GM12878 (cell line): Measurements from ENCODE around the gene OSBPL2. TPM values are rescaled to one million over a fixed set of nuclear protein-coding genes. Genes with fewer than 3 reads are reported as not detected.

ENCODE experiments used
- ATAC-seq: fragments of 200-7000 bp; cut with Tn5 transposase; 3 replicates; pipeline ENCODE4 v1.9.1; 2020; ENCODE audit warnings: mild to moderate bottlenecking, moderate library complexity
- BruUV-seq: library from RNA; stranded (reverse); fragments of 400-500 nt; replicated peaks from 2 replicates; lab custom pipeline; 2021; lab: Mats Ljungman, UMichigan
- CTCF ChIA-PET: fragments of 300-600 bp; sonication (Branson Sonifier 250); formaldehyde crosslinking; extraction: SDS; loops from one replicate; lab custom pipeline; 2021; ENCODE audit warnings: inconsistent platforms; lab: Yijun Ruan, JAX
- POLR2A ChIA-PET: fragments of 350-600 bp; formaldehyde crosslinking; extraction: SDS; loops from one replicate; lab custom pipeline; 2021; ENCODE audit warnings: inconsistent platforms; lab: Charles Lee
- RAD21 ChIA-PET: fragments of 300-600 bp; sonication (Branson Sonifier 250); formaldehyde crosslinking; loops from one replicate; lab custom pipeline; 2023; ENCODE audit warnings: antibody characterized with exemption; ENCODE audit not compliant: unreplicated experiment; lab: Charles Lee
- SMC1A ChIA-PET: fragments of 300-600 bp; sonication (Branson Sonifier 250); formaldehyde crosslinking; loops from one replicate; lab custom pipeline; 2023; ENCODE audit not compliant: unreplicated experiment, uncharacterized antibody; lab: Charles Lee
- DNase-seq: peaks from one replicate; pipeline ENCODE4 v3.0.0-alpha.2; 2011; ENCODE audit warnings: low read depth, low spot score
- FAIRE-seq: peaks from 3 replicates; lab custom pipeline; 2011; peaks lifted over from hg19 to GRCh38; lab: Jason Lieb, UNC
- H2AFZ ChIP-seq: 2 replicates; pipeline ENCODE4 v1.6.0; 2011; ENCODE audit warnings: low read depth, low read length, control low read depth; ENCODE audit not compliant: control insufficient read depth
- H3K27ac ChIP-seq: 2 replicates; pipeline ENCODE4 v1.5.1; 2011; ENCODE audit warnings: control low read depth; ENCODE audit not compliant: control insufficient read depth, insufficient read depth
- H3K27me3 ChIP-seq, 2 experiments: replicated peaks in 1 of 2; 2 replicates each; pipeline versions ENCODE4 v1.6.0 to v1.6.1; 2011; ENCODE audit warnings: low read length in 1 of 2; ENCODE audit not compliant: control insufficient read depth in 2 of 2, insufficient read depth in 2 of 2
- H3K36me3 ChIP-seq, 2 experiments: 2 replicates each; pipeline ENCODE4 v1.5.1; 2011; ENCODE audit warnings: low read length in 1 of 2; ENCODE audit not compliant: control insufficient read depth in 2 of 2, insufficient read depth in 2 of 2
- H3K4me1 ChIP-seq: 2 replicates; pipeline ENCODE4 v1.6.1; 2011; ENCODE audit warnings: mild to moderate bottlenecking, low read length, moderate library complexity, mixed read lengths; ENCODE audit not compliant: control insufficient read depth, insufficient read depth
- H3K4me2 ChIP-seq: 2 replicates; pipeline ENCODE4 v1.6.0; 2011; ENCODE audit warnings: control low read depth; ENCODE audit not compliant: control insufficient read depth, insufficient read depth
- H3K4me3 ChIP-seq: fragments of 200-600 bp; sonication (generic); 2 replicates; pipeline ENCODE4 v1.5.1; 2016
- H3K79me2 ChIP-seq: 2 replicates; pipeline ENCODE4 v1.6.0; 2011; ENCODE audit warnings: low read length; ENCODE audit not compliant: control insufficient read depth, insufficient read depth
- H3K9ac ChIP-seq: 2 replicates; pipeline ENCODE4 v1.8.0; 2011; ENCODE audit warnings: low read length, control low read depth, mixed read lengths; ENCODE audit not compliant: control insufficient read depth, insufficient read depth
- H3K9me3 ChIP-seq: replicated peaks from 3 replicates; pipeline ENCODE4 v1.5.1; 2011; ENCODE audit warnings: mild to moderate bottlenecking, low read length; ENCODE audit not compliant: control insufficient read depth, insufficient read depth
- H4K20me1 ChIP-seq: 2 replicates; pipeline ENCODE4 v1.6.0; 2011; ENCODE audit not compliant: control insufficient read depth, insufficient read depth
- BCLAF1 ChIP-seq: fragments of 450-650 bp; IDR thresholded peaks from 2 replicates; pipeline ENCODE4 v1.6.1; 2017; ENCODE audit warnings: antibody characterized with exemption, mild to moderate bottlenecking, moderate library complexity
- FOS ChIP-seq: IDR thresholded peaks from 3 replicates; pipeline ENCODE4 v1.6.1; 2011; ENCODE audit warnings: borderline replicate concordance; ENCODE audit not compliant: insufficient read length; ENCODE audit errors: extremely low read depth
- HDGF ChIP-seq: fragments of 450-650 bp; IDR thresholded peaks from 2 replicates; pipeline ENCODE4 v1.6.1; 2016; ENCODE audit warnings: antibody characterized with exemption
- MTA2 ChIP-seq: fragments of 450-650 bp; IDR thresholded peaks from 2 replicates; pipeline ENCODE4 v1.6.1; 2016; ENCODE audit warnings: low read depth, mild to moderate bottlenecking, moderate library complexity
- MYC ChIP-seq: IDR thresholded peaks from 2 replicates; pipeline ENCODE4 v1.6.1; 2011; ENCODE audit warnings: mild to moderate bottlenecking, low read length, moderate library complexity, inconsistent platforms; ENCODE audit not compliant: insufficient read depth, insufficient replicate concordance, insufficient read length, severe bottlenecking
- NFYA ChIP-seq: IDR thresholded peaks from 2 replicates; pipeline ENCODE4 v1.6.1; 2011; ENCODE audit warnings: low read depth, mild to moderate bottlenecking, low read length, improper control_type of control experiment, borderline replicate concordance
- NRF1 ChIP-seq: conservative IDR thresholded peaks from 2 replicates; pipeline ENCODE4 v1.6.1; 2011; ENCODE audit warnings: mild to moderate bottlenecking, low read depth, low read length, improper control_type of control experiment
- POLR2A ChIP-seq: IDR thresholded peaks from 2 replicates; pipeline ENCODE4 v1.6.1; 2011; ENCODE audit warnings: low read depth, mild to moderate bottlenecking, low read length
- POU2F2 ChIP-seq: IDR thresholded peaks from 3 replicates; pipeline ENCODE4 v1.6.1; 2011; ENCODE audit warnings: low read depth, mild to moderate bottlenecking, low read length, borderline replicate concordance
- RELB ChIP-seq: fragments of 450-650 bp; IDR thresholded peaks from 2 replicates; pipeline ENCODE4 v1.6.1; 2017; ENCODE audit warnings: low read depth, mild to moderate bottlenecking, moderate library complexity
- SIN3A ChIP-seq: IDR thresholded peaks from 2 replicates; pipeline ENCODE4 v1.6.1; 2012; ENCODE audit warnings: low read depth, low read length, improper control_type of control experiment
- WGBS: methylation state at CpG from one replicate; pipeline ENCODE4 v1.1.6; 2016; ENCODE audit warnings: low lambda C conversion rate; ENCODE audit not compliant: insufficient replicate concordance, insufficient coverage; ENCODE audit errors: missing lambda C conversion rate; 5-methylcytosine and 5-hydroxymethylcytosine counted together
- in situ Hi-C: fragments of 300-500 bp; cut with MboI; formaldehyde crosslinking; loops from 9 replicates; pipeline ENCODE4 v1.14.3; 2018; ENCODE audit warnings: mixed read lengths
- intact Hi-C: fragments of 100-400 bp; cut with micrococcal nuclease; formaldehyde crosslinking; loops from one replicate; pipeline ENCODE4 v1.14.2; 2022; ENCODE audit not compliant: unreplicated experiment
- polyA plus RNA-seq, 11 experiments: library from polyadenylated mRNA; depleted of rRNA in 4 of 11; unstranded in 6 of 11; stranded (reverse) in 5 of 11; fragments of >200 nt; fragmentation: Nextera tagmentation in 4 of 11; fragmentation: Illumina TruSeq in 1 of 11; extraction: Ambion mirVana in 4 of 11; extraction: Trizol in 1 of 11; gene quantifications; 1 replicate in 1 of 11; 2 replicates in 10 of 11; pipeline versions ENCODE4 v1.2.1 to v1.2.3, GENCODE V29; 2011 to 2016; ENCODE audit warnings: inconsistent platforms in 2 of 11, missing spikeins in 2 of 11, low read depth in 1 of 11
- total RNA-seq, 4 experiments: library from RNA; depleted of rRNA in 3 of 4; stranded (reverse); fragments of >200 nt in 3 of 4; fragmentation: Illumina TruSeq in 1 of 4; extraction: Trizol in 1 of 4; gene quantifications; 2 replicates each; pipeline versions ENCODE4 v1.2.1 to v1.2.3, GENCODE V29; 2013 to 2021
- TF ChIP-seq, protein P1 (sequence below): fragments of 450-650 bp; IDR thresholded peaks from 2 replicates; pipeline ENCODE4 v1.6.1; 2017; ENCODE audit warnings: mild to moderate bottlenecking, moderate library complexity
- TF ChIP-seq, protein P2 (sequence below): IDR thresholded peaks from 2 replicates; pipeline ENCODE4 v1.6.1; 2012; ENCODE audit warnings: low read length, inconsistent platforms

Gene OSBPL2
- total and polyA plus RNA-seq, 10 of the 15 experiments (the other 5 are each of a cell fraction or from before 2014, with no cell fraction given): 2.8 to 22.3 (median 14.7) TPM

- Histone ChIP-seq H3K4me3 (no peak overlapping the region), H3K9ac (no peak overlapping the region), H3K79me2 (peaks cover 17% of the 10 kb centered on the region), H3K27ac (no peak overlapping the region), H3K4me2 (no peak overlapping the region), H3K4me1 (peaks cover 7% of the 10 kb centered on the region), H2AFZ (no peak overlapping the region), H3K9me3 (no peaks in the 10 kb centered on the region), H3K27me3 (no peaks in the 10 kb centered on the region), H4K20me1 (0 out of 2 replicates have a peak, but pooled peaks cover 5% of the 10 kb centered on the region), H3K36me3 (peaks cover 3 to 8% of the 10 kb centered on the region in 2 experiments)
- in situ Hi-C loops: loop anchor here (10.0 kb wide), 1 partner anchor 315 kb away; no protein-coding TSS in a partner anchor
- 31% methylated on average over 11 of the region's 12 CpGs for WGBS
- POLR2A ChIA-PET: no interaction called here
- DNase-seq: no peak
- BruUV-seq: no TSS peak
- ATAC-seq: no peak
- FAIRE-seq: no peak
- SMC1A ChIA-PET: no interaction called here
- CTCF ChIA-PET: interaction anchor here (1.5 to 2.4 kb wide), 2 partner anchors 64 to 83 kb away, joined by 3 to 33 read pairs; no protein-coding TSS in a partner anchor
- RAD21 ChIA-PET: interaction anchor here (2.2 kb wide), 1 partner anchor 83 kb away, joined by 12 read pairs; no protein-coding TSS in a partner anchor
- intact Hi-C loops: loop anchor here (5.0 kb wide), 2 partner anchors 318 to 493 kb away; no protein-coding TSS in a partner anchor
- TF ChIP-seq FOS (no peak), POU2F2 (no peak), NFYA (no peak), BCLAF1 (no peak), POLR2A (no peak), MTA2 (no peak), SIN3A (no peak), HDGF (no peak), RELB (no peak), MYC (no peak), NRF1 (no peak)
- TF ChIP-seq, protein P1, sequence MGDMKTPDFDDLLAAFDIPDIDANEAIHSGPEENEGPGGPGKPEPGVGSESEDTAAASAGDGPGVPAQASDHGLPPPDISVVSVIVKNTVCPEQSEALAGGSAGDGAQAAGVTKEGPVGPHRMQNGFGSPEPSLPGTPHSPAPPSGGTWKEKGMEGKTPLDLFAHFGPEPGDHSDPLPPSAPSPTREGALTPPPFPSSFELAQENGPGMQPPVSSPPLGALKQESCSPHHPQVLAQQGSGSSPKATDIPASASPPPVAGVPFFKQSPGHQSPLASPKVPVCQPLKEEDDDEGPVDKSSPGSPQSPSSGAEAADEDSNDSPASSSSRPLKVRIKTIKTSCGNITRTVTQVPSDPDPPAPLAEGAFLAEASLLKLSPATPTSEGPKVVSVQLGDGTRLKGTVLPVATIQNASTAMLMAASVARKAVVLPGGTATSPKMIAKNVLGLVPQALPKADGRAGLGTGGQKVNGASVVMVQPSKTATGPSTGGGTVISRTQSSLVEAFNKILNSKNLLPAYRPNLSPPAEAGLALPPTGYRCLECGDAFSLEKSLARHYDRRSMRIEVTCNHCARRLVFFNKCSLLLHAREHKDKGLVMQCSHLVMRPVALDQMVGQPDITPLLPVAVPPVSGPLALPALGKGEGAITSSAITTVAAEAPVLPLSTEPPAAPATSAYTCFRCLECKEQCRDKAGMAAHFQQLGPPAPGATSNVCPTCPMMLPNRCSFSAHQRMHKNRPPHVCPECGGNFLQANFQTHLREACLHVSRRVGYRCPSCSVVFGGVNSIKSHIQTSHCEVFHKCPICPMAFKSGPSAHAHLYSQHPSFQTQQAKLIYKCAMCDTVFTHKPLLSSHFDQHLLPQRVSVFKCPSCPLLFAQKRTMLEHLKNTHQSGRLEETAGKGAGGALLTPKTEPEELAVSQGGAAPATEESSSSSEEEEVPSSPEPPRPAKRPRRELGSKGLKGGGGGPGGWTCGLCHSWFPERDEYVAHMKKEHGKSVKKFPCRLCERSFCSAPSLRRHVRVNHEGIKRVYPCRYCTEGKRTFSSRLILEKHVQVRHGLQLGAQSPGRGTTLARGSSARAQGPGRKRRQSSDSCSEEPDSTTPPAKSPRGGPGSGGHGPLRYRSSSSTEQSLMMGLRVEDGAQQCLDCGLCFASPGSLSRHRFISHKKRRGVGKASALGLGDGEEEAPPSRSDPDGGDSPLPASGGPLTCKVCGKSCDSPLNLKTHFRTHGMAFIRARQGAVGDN: no peak
- TF ChIP-seq, protein P2, sequence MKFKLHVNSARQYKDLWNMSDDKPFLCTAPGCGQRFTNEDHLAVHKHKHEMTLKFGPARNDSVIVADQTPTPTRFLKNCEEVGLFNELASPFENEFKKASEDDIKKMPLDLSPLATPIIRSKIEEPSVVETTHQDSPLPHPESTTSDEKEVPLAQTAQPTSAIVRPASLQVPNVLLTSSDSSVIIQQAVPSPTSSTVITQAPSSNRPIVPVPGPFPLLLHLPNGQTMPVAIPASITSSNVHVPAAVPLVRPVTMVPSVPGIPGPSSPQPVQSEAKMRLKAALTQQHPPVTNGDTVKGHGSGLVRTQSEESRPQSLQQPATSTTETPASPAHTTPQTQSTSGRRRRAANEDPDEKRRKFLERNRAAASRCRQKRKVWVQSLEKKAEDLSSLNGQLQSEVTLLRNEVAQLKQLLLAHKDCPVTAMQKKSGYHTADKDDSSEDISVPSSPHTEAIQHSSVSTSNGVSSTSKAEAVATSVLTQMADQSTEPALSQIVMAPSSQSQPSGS: no peak
These were observed 61.4 kb downstream of the OSBPL2 start for GRCh38 chr20:62299666-62300236.
